ENCODE data around the gene MRAP2.

Gene MRAP2

DNA sequence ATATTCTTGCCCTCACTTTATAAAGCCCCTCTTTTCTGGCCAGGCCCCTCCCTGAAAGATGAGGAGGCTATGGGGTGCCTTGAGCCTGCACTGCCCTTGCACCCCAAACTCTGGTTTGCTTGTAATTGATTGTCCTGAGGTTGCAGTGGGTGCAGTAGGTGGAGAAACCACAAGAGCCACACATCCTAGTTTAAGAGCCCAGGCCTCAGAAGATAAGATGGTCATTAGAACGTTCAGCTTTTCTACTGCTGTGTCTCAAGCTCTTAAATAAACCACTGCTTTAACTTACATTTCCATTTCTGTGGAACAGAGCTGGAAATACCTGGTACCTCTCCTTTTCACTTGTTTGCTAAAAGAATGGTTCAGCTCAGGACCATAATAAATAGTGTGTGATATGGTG is 9.0 kb downstream of the MRAP2 start:
- Histone ChIP-seq H2BK12ac (ENCODE audit: low read length) (no peak overlapping the region), H3K23ac (ENCODE audit: low read length) (no peak overlapping the region), H4K12ac (ENCODE audit: low read depth, low read length) (no peak overlapping the region), H3K27me3 (ENCODE audit: insufficient read depth, low read length) (no peaks in the 10 kb centered on the region), H3K14ac (ENCODE audit: low read length) (no peak overlapping the region), H3K36me3 (ENCODE audit: control insufficient read depth in 1 of 2, insufficient read depth in 2 of 2, low read length in 2 of 2) (no peaks in the 10 kb centered on the region), H3K4ac (ENCODE audit: low read depth, low read length) (no peak overlapping the region), H3K9ac (ENCODE audit: low read length) (no peak overlapping the region), H3K4me1 (ENCODE audit: control insufficient read depth in 1 of 2, insufficient read depth in 2 of 2, low read length in 2 of 2) (no peaks in the 10 kb centered on the region), H4K8ac (ENCODE audit: low read depth, low read length) (no peak overlapping the region), H4K91ac (ENCODE audit: low read depth, low read length) (no peak overlapping the region), H2AK5ac (ENCODE audit: low read length) (no peak overlapping the region), H3K9me3 (ENCODE audit: insufficient read depth, low read depth, low read length) (peaks cover 10% of the 10 kb centered on the region), H3K27ac (ENCODE audit: low read depth, low read length) (no peak overlapping the region), H3K4me2 (ENCODE audit: low read length) (no peak overlapping the region), H3K79me2 (ENCODE audit: control insufficient read depth, insufficient read depth, low read length, poor library complexity) (no peaks in the 10 kb centered on the region), H2BK120ac (ENCODE audit: insufficient read depth, low read length, poor library complexity) (no peak overlapping the region), H2AFZ (ENCODE audit: insufficient read depth, low read length, poor library complexity) (no peak overlapping the region), H3K18ac (ENCODE audit: low read length) (no peak overlapping the region), H3K79me1 (ENCODE audit: low read length) (no peaks in the 10 kb centered on the region), H2BK5ac (ENCODE audit: low read depth, low read length, poor library complexity) (no peak overlapping the region), H3K4me3 (ENCODE audit: low read depth, low read length) (no peak overlapping the region)
- DNase-seq: no peak
- WGBS (ENCODE audit: extremely low coverage, insufficient coverage, insufficient read length): no CpG with 5 or more reads among the region's 1 CpG

DNA sequence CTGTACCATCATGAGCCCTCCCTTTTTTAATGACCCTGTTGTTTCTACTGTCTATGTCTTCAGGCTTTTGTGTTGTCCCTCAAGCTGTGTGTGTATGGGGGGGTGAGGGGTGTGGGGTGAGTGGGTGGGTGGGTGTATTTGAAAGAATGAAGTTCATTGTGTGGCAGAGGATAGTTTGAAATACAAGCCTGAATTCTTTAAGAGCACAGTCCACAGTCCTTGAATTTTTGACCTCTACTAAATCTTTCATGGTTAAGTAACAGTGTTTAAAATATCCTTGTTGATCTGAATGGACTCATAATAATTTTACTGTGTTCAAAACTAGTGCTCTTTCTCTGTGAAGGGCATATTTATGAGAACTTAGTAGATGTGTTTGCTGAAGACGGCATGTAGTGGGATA is 10.0 kb downstream of the MRAP2 start:
- H4K91ac ChIP-seq (ENCODE audit: low read depth, low read length): no peak overlapping the region
- no peak for DNase-seq
- no CpG with 5 or more reads among the region's 1 CpG for WGBS (ENCODE audit: extremely low coverage, insufficient coverage, insufficient read length)
- H3K4me1 ChIP-seq (ENCODE audit: control insufficient read depth in 1 of 2, insufficient read depth in 2 of 2, low read length in 2 of 2): no peaks in the 10 kb centered on the region
- H3K27ac ChIP-seq (ENCODE audit: low read depth, low read length): no peak overlapping the region
- no peak overlapping the region for H3K14ac ChIP-seq (ENCODE audit: low read length)
- no peaks in the 10 kb centered on the region for H3K79me1 ChIP-seq (ENCODE audit: low read length)
- H3K36me3 ChIP-seq (ENCODE audit: control insufficient read depth in 1 of 2, insufficient read depth in 2 of 2, low read length in 2 of 2): no peaks in the 10 kb centered on the region
- H3K23ac ChIP-seq (ENCODE audit: low read length): no peak overlapping the region
- no peak overlapping the region for H3K4me2 ChIP-seq (ENCODE audit: low read length)
- H3K79me2 ChIP-seq (ENCODE audit: control insufficient read depth, insufficient read depth, low read length, poor library complexity): no peaks in the 10 kb centered on the region
- peaks cover 4% of the 10 kb centered on the region for H3K9me3 ChIP-seq (ENCODE audit: insufficient read depth, low read depth, low read length)
- H4K12ac ChIP-seq (ENCODE audit: low read depth, low read length): no peak overlapping the region
- no peak overlapping the region for H3K4ac ChIP-seq (ENCODE audit: low read depth, low read length)
- H3K18ac ChIP-seq (ENCODE audit: low read length): no peak overlapping the region
- H2BK12ac ChIP-seq (ENCODE audit: low read length): no peak overlapping the region
- H3K27me3 ChIP-seq (ENCODE audit: insufficient read depth, low read length): no peaks in the 10 kb centered on the region
- H3K9ac ChIP-seq (ENCODE audit: low read length): no peak overlapping the region
- H2AK5ac ChIP-seq (ENCODE audit: low read length): no peak overlapping the region
- H4K8ac ChIP-seq (ENCODE audit: low read depth, low read length): no peak overlapping the region
- no peak overlapping the region for H2BK120ac ChIP-seq (ENCODE audit: insufficient read depth, low read length, poor library complexity)
- H2AFZ ChIP-seq (ENCODE audit: insufficient read depth, low read length, poor library complexity): no peak overlapping the region
- H2BK5ac ChIP-seq (ENCODE audit: low read depth, low read length, poor library complexity): no peak overlapping the region
- no peak overlapping the region for H3K4me3 ChIP-seq (ENCODE audit: low read depth, low read length)

DNA sequence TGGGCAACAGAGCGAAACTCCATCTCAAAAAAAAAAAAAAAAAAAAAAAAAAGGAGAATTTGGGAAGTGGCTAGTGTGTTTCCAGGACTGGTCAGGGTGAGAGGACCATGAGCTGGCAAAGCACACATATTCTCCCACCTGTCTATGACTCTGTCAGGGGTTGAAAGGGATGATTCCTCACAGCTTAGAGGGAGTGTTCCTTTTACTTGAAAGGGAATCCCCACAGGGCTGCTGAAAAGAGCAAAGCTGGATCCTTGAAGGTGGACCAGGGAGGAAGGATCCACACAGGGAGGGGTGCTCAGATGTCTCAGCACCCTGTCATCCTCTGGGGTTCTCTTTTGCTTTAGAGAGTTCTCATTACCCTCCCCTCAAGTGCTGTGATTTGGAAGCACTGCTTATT is 13.2 kb downstream of the MRAP2 start:
- Histone ChIP-seq H3K4me1 (ENCODE audit: control insufficient read depth in 1 of 2, insufficient read depth in 2 of 2, low read length in 2 of 2) (no peaks in the 10 kb centered on the region), H3K79me1 (ENCODE audit: low read length) (no peaks in the 10 kb centered on the region), H4K8ac (ENCODE audit: low read depth, low read length) (no peak overlapping the region), H3K4ac (ENCODE audit: low read depth, low read length) (no peak overlapping the region), H3K9me3 (ENCODE audit: insufficient read depth, low read depth, low read length) (no peaks in the 10 kb centered on the region), H3K4me3 (ENCODE audit: low read depth, low read length) (no peak overlapping the region), H3K9ac (ENCODE audit: low read length) (no peak overlapping the region), H3K18ac (ENCODE audit: low read length) (no peak overlapping the region), H3K36me3 (ENCODE audit: control insufficient read depth in 1 of 2, insufficient read depth in 2 of 2, low read length in 2 of 2) (no peaks in the 10 kb centered on the region), H3K14ac (ENCODE audit: low read length) (no peak overlapping the region), H2AK5ac (ENCODE audit: low read length) (no peak overlapping the region), H3K4me2 (ENCODE audit: low read length) (no peak overlapping the region), H4K12ac (ENCODE audit: low read depth, low read length) (no peak overlapping the region), H2BK12ac (ENCODE audit: low read length) (no peak overlapping the region), H2AFZ (ENCODE audit: insufficient read depth, low read length, poor library complexity) (no peak overlapping the region), H3K23ac (ENCODE audit: low read length) (no peak overlapping the region), H2BK120ac (ENCODE audit: insufficient read depth, low read length, poor library complexity) (no peak overlapping the region), H2BK5ac (ENCODE audit: low read depth, low read length, poor library complexity) (no peak overlapping the region), H4K91ac (ENCODE audit: low read depth, low read length) (no peak overlapping the region), H3K27me3 (ENCODE audit: insufficient read depth, low read length) (no peaks in the 10 kb centered on the region), H3K27ac (ENCODE audit: low read depth, low read length) (no peak overlapping the region), H3K79me2 (ENCODE audit: control insufficient read depth, insufficient read depth, low read length, poor library complexity) (no peaks in the 10 kb centered on the region)
- no CpG with 5 or more reads among the region's 1 CpG for WGBS (ENCODE audit: extremely low coverage, insufficient coverage, insufficient read length)
- DNase-seq: no peak

DNA sequence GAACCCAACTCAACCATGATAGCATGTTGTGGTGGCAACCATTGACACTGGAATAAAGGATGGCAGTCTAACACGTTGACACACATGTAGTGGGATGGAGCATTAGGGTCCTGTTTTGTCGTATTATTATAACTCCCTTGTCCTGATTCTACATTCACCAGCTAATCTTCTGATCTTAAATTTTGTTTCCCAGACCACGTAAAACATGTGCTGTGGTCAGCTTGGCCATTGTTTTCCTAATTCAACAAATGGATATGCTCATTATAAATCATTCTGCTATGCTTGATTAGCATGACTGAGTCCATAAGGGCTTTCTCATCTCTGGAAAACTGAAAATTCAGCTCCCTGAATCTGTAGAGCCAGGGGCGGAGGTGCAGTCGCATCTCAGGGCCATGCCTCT is 15.0 kb downstream of the MRAP2 start:
- Histone ChIP-seq H3K27ac (ENCODE audit: low read depth, low read length) (no peak overlapping the region), H3K27me3 (ENCODE audit: insufficient read depth, low read length) (no peaks in the 10 kb centered on the region), H4K91ac (ENCODE audit: low read depth, low read length) (no peak overlapping the region), H3K23ac (ENCODE audit: low read length) (peak overlapping the region; percentile 10), H3K4me3 (ENCODE audit: low read depth, low read length) (no peak overlapping the region), H3K14ac (ENCODE audit: low read length) (no peak overlapping the region), H2BK5ac (ENCODE audit: low read depth, low read length, poor library complexity) (no peak overlapping the region), H3K4me2 (ENCODE audit: low read length) (no peak overlapping the region), H2BK12ac (ENCODE audit: low read length) (no peak overlapping the region), H4K8ac (ENCODE audit: low read depth, low read length) (no peak overlapping the region), H3K4ac (ENCODE audit: low read depth, low read length) (no peak overlapping the region), H4K12ac (ENCODE audit: low read depth, low read length) (no peak overlapping the region), H2AFZ (ENCODE audit: insufficient read depth, low read length, poor library complexity) (no peak overlapping the region), H3K79me2 (ENCODE audit: control insufficient read depth, insufficient read depth, low read length, poor library complexity) (no peaks in the 10 kb centered on the region), H2AK5ac (ENCODE audit: low read length) (no peak overlapping the region), H3K9me3 (ENCODE audit: insufficient read depth, low read depth, low read length) (no peaks in the 10 kb centered on the region), H3K36me3 (ENCODE audit: control insufficient read depth in 1 of 2, insufficient read depth in 2 of 2, low read length in 2 of 2) (no peaks in the 10 kb centered on the region), H3K79me1 (ENCODE audit: low read length) (no peaks in the 10 kb centered on the region), H3K9ac (ENCODE audit: low read length) (no peak overlapping the region), H2BK120ac (ENCODE audit: insufficient read depth, low read length, poor library complexity) (no peak overlapping the region), H3K18ac (ENCODE audit: low read length) (no peak overlapping the region), H3K4me1 (ENCODE audit: control insufficient read depth in 1 of 2, insufficient read depth in 2 of 2, low read length in 2 of 2) (peaks cover 0 to 5% of the 10 kb centered on the region in 2 experiments)
- no peak for DNase-seq
- WGBS (ENCODE audit: extremely low coverage, insufficient coverage, insufficient read length): no CpG with 5 or more reads among the region's 5 CpGs
